ENCODE results near the gene MOCOS. TPM values are rescaled to one million over a fixed set of nuclear protein-coding genes. Genes with fewer than 3 reads are reported as not detected.

MOCOS gene
- total RNA-seq, 4 donors from 2014 or later: 2.2 to 11.4 (median 5.1) TPM

- no peak for TF ChIP-seq CTCF (IDR thresholded peaks at IDR 0.05)
- ATAC-seq (ENCODE audit: low FRiP score): no peak
- DNase-seq (ENCODE audit: low spot score): no peak
Measured at GRCh38 chr18:36307513-36307912, 120.2 kb downstream of the MOCOS start.

- ATAC-seq (ENCODE audit: low FRiP score) (no peak), DNase-seq (ENCODE audit: low spot score) (no peak)
- TF ChIP-seq CTCF (IDR thresholded peaks at IDR 0.05): no peak
Measured at GRCh38 chr18:36308711-36309435, 121.6 kb downstream of the MOCOS start.

GRCh38 chr18:36309436-36310391 lies 122.4 kb downstream of the MOCOS start:
- ATAC-seq (ENCODE audit: low FRiP score) (no peak), DNase-seq (ENCODE audit: low spot score) (no peak)
- no peak for TF ChIP-seq CTCF (IDR thresholded peaks at IDR 0.05)

GRCh38 chr18:36311026-36311570 lies 123.8 kb downstream of the MOCOS start:
- ATAC-seq (ENCODE audit: low FRiP score) (no peak), DNase-seq (ENCODE audit: low spot score) (no peak)
- no peak for TF ChIP-seq CTCF (IDR thresholded peaks at IDR 0.05)

GRCh38 chr18:36312806-36313395 lies 125.6 kb downstream of the MOCOS start:
- no peak for TF ChIP-seq CTCF (IDR thresholded peaks at IDR 0.05)
- ATAC-seq (ENCODE audit: low FRiP score) (no peak), DNase-seq (ENCODE audit: low spot score) (no peak)

DNA sequence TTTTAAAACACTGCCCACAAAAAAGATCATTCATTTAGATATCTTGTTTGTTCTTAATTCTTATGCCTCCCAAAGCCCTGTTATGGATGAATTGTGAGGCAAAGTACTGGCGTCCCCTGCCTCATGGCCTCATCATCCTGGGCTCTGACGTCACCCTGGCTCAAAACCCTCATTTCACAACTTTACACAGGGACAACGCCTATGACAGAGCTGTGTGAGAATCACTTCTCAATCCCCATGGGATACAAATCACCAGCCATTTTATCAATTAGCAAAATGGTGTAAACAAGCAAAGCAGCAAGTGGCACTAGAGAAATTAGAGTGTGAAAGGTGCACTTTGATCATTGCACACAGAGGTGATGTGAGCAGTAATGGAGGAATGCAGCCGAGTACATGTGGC lies 126.8 kb downstream of the MOCOS start:
- TF ChIP-seq CTCF (IDR thresholded peaks at IDR 0.05): no peak
- no peak for ATAC-seq (ENCODE audit: low FRiP score)
- DNase-seq (ENCODE audit: low spot score): no peak

Measured in omental fat pad (tissue), 4 donors.